Osteoblast (primary cell): ENCODE results near the gene TBC1D4. TPM values are rescaled to one million over a fixed set of nuclear protein-coding genes. Genes with fewer than 3 reads are reported as not detected.

Experiments
- DNase-seq: peaks from one replicate; pipeline ENCODE4 v3.0.0; 2011; ENCODE audit warnings: low spot score, mixed read lengths; ENCODE audit not compliant: insufficient read length; ENCODE audit errors: missing footprints
- H2AFZ ChIP-seq: 2 replicates; pipeline ENCODE4 v1.6.0; 2011; ENCODE audit warnings: mild to moderate bottlenecking, low read length
- H3K27ac ChIP-seq: 2 replicates; pipeline ENCODE4 v1.5.1; 2011; ENCODE audit warnings: mild to moderate bottlenecking, low read depth, low read length, moderate library complexity
- H3K27me3 ChIP-seq: 2 replicates; pipeline ENCODE4 v1.6.0; 2012; ENCODE audit warnings: mild to moderate bottlenecking, control low read depth, inconsistent platforms, low read length, moderate library complexity; ENCODE audit not compliant: insufficient read depth
- H3K36me3 ChIP-seq: 2 replicates; pipeline ENCODE4 v1.5.1; 2011; ENCODE audit warnings: mild to moderate bottlenecking, low read length, control low read depth, moderate library complexity; ENCODE audit not compliant: insufficient read depth
- H3K4me1 ChIP-seq: 2 replicates; pipeline ENCODE4 v1.5.1; 2011; ENCODE audit warnings: mild to moderate bottlenecking, low read length, control low read depth, moderate library complexity; ENCODE audit not compliant: insufficient read depth
- H3K4me2 ChIP-seq: 2 replicates; pipeline ENCODE4 v1.6.0; 2011; ENCODE audit warnings: mild to moderate bottlenecking, low read length; ENCODE audit not compliant: insufficient read depth
- H3K4me3 ChIP-seq: fragments of 200-600 bp; sonication (generic); 3 replicates; pipeline ENCODE4 v1.5.1; 2012; ENCODE audit warnings: mild to moderate bottlenecking, low read length, inconsistent platforms; ENCODE audit not compliant: insufficient read depth
- H3K79me2 ChIP-seq: 2 replicates; pipeline ENCODE4 v1.6.0; 2012; ENCODE audit warnings: mild to moderate bottlenecking, low read length, control low read depth, inconsistent platforms; ENCODE audit not compliant: insufficient read depth
- H3K9me3 ChIP-seq: 2 replicates; pipeline ENCODE4 v1.5.1; 2011; ENCODE audit warnings: low read depth, low read length, control low read depth
- H4K20me1 ChIP-seq: 2 replicates; pipeline ENCODE4 v1.6.0; 2012; ENCODE audit warnings: mild to moderate bottlenecking, low read length, control low read depth; ENCODE audit not compliant: insufficient read depth
- total RNA-seq: library from RNA; depleted of rRNA; stranded (reverse); fragments of >200 nt; gene quantifications from 2 replicates; pipeline ENCODE4 v1.2.3, GENCODE V29; 2012
- TF ChIP-seq, protein P1 (sequence below): IDR thresholded peaks from 2 replicates; pipeline ENCODE4 v1.5.1; 2011; ENCODE audit warnings: mild to moderate bottlenecking, low read depth, low read length, moderate library complexity; ENCODE audit errors: extremely low read depth

The TBC1D4 gene
- total RNA-seq, 1 donor: 19.5 TPM

DNA sequence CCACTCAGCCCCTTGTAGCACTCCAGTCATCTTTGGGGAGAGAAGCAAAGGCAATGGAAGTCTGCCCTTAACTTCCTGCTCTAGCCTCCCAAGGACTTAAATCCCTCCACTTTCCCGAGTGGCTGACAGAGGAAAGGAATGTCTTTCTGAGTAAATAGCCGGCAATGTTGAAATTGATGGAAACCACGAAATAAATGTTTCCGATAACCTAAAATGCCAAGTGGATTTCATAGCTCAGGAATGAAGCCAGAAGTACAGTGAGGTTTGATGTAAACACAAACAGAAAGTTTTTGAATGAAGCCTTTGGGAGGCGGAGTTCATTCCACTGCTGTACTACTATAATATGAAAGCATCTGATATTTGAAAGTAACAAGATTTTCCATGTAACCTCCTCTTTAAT, 14.0 kb upstream of the TBC1D4 start:
- DNase-seq: no peak
- H4K20me1 ChIP-seq: no peaks in the 10 kb centered on the region
- peak overlapping the region; percentile 19 for H3K4me3 ChIP-seq
- no peaks in the 10 kb centered on the region for H3K79me2 ChIP-seq
- H3K4me2 ChIP-seq: peak overlapping the region; percentile 10
- no peaks in the 10 kb centered on the region for H3K9me3 ChIP-seq
- TF ChIP-seq, protein P1, sequence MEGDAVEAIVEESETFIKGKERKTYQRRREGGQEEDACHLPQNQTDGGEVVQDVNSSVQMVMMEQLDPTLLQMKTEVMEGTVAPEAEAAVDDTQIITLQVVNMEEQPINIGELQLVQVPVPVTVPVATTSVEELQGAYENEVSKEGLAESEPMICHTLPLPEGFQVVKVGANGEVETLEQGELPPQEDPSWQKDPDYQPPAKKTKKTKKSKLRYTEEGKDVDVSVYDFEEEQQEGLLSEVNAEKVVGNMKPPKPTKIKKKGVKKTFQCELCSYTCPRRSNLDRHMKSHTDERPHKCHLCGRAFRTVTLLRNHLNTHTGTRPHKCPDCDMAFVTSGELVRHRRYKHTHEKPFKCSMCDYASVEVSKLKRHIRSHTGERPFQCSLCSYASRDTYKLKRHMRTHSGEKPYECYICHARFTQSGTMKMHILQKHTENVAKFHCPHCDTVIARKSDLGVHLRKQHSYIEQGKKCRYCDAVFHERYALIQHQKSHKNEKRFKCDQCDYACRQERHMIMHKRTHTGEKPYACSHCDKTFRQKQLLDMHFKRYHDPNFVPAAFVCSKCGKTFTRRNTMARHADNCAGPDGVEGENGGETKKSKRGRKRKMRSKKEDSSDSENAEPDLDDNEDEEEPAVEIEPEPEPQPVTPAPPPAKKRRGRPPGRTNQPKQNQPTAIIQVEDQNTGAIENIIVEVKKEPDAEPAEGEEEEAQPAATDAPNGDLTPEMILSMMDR: no peak
- H3K36me3 ChIP-seq: no peaks in the 10 kb centered on the region
- H3K27ac ChIP-seq: no peak overlapping the region
- H3K27me3 ChIP-seq: no peaks in the 10 kb centered on the region
- H2AFZ ChIP-seq: no peak overlapping the region
- H3K4me1 ChIP-seq: no peaks in the 10 kb centered on the region

DNA sequence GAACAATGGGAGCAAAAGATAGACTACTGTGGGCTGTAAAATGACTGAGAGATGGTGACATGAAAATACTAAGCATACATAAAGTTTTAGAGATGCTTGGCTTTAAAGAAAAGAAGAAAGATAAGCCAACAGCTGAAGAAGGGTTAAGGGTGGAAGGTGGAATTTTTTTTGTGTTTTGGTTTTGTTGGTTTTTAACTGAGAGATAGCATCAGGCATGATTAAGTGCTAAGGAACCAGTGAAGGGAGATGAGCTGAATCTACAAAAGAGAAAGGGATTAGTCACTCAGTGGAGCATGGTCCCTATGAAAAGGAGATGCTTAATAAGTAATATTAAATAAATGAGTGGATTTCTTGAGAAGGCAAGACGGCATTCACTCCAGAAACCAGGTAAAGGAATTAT, 12.5 kb upstream of the TBC1D4 start:
- H3K36me3 ChIP-seq: no peaks in the 10 kb centered on the region
- no peaks in the 10 kb centered on the region for H3K79me2 ChIP-seq
- H3K4me1 ChIP-seq: peaks cover 7% of the 10 kb centered on the region
- TF ChIP-seq, protein P1: no peak
- no peak overlapping the region for H3K27ac ChIP-seq
- H3K27me3 ChIP-seq: no peaks in the 10 kb centered on the region
- H3K4me3 ChIP-seq: no peak overlapping the region
- H4K20me1 ChIP-seq: no peaks in the 10 kb centered on the region
- no peak overlapping the region for H2AFZ ChIP-seq
- no peak overlapping the region for H3K4me2 ChIP-seq
- no peak for DNase-seq
- H3K9me3 ChIP-seq: no peaks in the 10 kb centered on the region

DNA sequence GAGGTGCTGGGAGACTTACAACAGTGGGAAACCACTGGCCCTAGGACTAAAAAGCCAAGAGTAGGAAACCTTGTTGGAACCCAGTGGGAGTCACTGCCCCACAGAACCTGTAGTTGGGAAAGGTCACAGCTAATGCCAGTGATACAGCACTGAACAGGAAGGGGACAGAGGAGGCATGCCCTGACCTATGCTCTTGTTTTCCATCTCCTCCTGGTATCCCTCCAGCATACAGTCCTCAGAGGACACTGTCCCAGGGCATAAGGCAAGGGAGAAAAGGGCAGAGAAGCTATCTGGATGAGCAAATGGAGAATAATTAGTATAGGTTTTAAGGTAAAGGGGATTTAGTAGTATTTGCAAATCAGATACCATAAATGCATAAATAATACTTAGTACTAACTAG, 11.2 kb upstream of the TBC1D4 start:
- DNase-seq: no peak
- H3K27me3 ChIP-seq: no peaks in the 10 kb centered on the region
- H3K27ac ChIP-seq: no peak overlapping the region
- H3K79me2 ChIP-seq: no peaks in the 10 kb centered on the region
- H4K20me1 ChIP-seq: no peaks in the 10 kb centered on the region
- no peaks in the 10 kb centered on the region for H3K9me3 ChIP-seq
- TF ChIP-seq, protein P1: no peak
- H3K4me1 ChIP-seq: peaks cover 11% of the 10 kb centered on the region
- no peak overlapping the region for H3K4me3 ChIP-seq
- no peaks in the 10 kb centered on the region for H3K36me3 ChIP-seq
- H2AFZ ChIP-seq: no peak overlapping the region
- no peak overlapping the region for H3K4me2 ChIP-seq

DNA sequence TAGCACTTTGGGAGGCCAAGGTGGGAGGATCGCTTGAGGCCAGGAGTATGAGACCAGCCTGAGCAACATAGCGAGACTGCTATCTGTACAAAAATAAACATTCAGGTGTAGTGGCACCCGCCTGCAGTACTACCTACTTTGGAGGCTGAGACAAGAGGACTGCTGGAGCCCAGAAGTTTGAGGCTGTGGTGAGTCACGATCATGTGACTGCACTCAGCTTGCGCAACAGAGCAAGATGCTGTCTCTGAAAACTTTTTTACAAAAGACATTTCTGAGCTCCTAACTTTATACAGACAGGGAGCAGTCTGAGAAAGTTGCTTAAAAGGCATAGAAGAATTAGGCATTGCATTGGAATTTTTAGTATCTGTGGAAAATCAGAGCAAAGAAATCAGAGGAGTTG, 10.4 kb upstream of the TBC1D4 start:
- Histone ChIP-seq H3K27ac (no peak overlapping the region), H3K4me3 (no peak overlapping the region), H3K4me1 (peaks cover 14% of the 10 kb centered on the region), H3K9me3 (no peaks in the 10 kb centered on the region), H3K27me3 (no peaks in the 10 kb centered on the region), H3K79me2 (no peaks in the 10 kb centered on the region), H4K20me1 (no peaks in the 10 kb centered on the region), H3K4me2 (no peak overlapping the region), H3K36me3 (no peaks in the 10 kb centered on the region), H2AFZ (no peak overlapping the region)
- no peak for DNase-seq
- TF ChIP-seq, protein P1: no peak
